A549 treated with Mapracorat at 1 μM for 4 hours (cell line): Measurements from ENCODE around the gene PGF. TPM values are rescaled to one million over a fixed set of nuclear protein-coding genes. Genes with fewer than 3 reads are reported as not detected.

ENCODE experiments used
- total RNA-seq: library from RNA; stranded (reverse); fragments of 200-300 nt; extraction: Qiagen RNA extraction; gene quantifications from 5 replicates; pipeline ENCODE4 v1.2.3, GENCODE V29; 2022

The PGF gene
- 3.1 to 4.5 TPM (median 4.1 TPM) in 5 replicates for total RNA-seq

DNA sequence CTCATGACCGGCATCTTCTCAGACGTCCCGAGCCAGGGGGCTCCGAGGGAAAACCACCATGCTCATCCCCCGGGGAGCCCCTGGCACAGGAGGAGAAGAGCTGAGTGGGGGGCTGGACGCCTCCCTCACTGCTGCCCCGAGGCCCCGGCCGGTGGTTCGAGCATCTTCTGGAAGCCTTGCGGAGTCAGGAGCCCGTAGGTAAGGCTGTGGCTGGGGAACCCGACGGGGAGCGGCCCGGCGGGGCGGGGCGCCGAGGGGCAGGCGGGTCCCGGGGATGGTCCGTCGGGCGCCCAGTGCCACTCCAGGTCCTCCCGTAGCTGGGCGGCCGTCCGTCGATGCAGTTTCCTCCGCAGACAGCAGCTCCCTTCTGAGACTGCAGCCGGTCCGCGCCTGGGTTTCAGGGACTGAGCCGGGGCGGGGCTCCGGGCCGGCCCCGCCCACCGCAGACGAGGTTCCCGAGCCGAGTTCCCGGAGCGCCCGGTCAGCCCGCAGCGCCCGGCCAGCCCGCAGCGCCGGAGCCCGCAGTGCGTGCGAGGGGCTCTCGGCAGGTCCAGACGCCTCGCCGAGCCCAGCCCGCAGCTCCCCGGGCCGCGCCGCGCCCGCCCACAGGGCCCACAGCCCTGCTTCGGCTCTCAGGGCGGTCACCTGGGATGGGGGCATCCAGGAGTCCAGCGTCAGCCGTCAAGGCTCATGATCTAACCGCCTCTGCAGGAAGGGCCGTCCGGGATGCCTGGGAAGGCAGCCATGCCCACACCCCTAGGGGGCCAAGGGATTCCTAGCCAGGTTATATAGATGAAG is at the start of gene PGF:
TSS of gene PGF (minus strand) at position 369 of the 798 bp plus-strand sequence. CDS start at position 14, 355 bp downstream.

DNA sequence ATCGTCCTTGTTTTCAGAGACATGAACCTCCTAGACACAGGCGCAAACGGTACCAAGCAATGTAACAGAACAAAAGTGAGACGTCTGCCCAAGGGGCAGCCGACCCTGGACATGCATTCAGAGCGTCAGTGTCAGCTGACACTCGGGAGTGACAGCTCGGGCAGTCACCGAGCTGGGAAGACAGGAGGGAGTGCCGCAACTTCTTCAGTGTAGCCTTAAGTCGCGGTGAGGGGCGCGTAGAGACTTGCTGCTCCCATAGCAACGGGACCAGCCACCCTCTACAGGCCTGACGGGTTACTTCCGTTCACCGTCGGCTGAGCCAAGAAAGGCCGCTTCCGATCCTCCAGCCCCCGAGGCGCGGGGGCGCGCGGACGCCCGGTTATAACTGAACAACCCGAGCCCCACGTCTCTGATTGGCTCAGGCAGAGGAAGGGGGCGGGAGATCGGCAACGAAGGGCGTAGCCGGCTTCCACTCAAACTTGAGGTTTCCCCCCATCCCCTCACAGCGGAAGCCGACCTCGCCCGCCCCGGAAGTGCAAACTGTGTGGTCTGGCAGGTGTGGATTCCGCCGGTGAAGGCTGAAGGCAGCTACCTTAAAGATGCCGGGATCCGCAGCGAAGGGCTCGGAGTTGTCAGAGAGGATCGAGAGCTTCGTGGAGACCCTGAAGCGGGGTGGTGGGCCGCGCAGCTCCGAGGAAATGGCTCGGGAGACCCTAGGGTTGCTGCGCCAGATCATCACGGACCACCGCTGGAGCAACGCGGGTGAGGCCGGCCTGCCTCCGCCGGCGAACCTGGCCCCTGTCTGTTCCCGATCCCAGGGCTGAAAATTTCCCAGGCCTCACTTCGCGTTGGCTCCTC is 47.2 kb upstream of the PGF start, which contains the start of gene EIF2B2:
TSS of gene EIF2B2 (plus strand) at position 530 of the 858 bp plus-strand sequence. CDS start at position 600, 70 bp downstream.

DNA sequence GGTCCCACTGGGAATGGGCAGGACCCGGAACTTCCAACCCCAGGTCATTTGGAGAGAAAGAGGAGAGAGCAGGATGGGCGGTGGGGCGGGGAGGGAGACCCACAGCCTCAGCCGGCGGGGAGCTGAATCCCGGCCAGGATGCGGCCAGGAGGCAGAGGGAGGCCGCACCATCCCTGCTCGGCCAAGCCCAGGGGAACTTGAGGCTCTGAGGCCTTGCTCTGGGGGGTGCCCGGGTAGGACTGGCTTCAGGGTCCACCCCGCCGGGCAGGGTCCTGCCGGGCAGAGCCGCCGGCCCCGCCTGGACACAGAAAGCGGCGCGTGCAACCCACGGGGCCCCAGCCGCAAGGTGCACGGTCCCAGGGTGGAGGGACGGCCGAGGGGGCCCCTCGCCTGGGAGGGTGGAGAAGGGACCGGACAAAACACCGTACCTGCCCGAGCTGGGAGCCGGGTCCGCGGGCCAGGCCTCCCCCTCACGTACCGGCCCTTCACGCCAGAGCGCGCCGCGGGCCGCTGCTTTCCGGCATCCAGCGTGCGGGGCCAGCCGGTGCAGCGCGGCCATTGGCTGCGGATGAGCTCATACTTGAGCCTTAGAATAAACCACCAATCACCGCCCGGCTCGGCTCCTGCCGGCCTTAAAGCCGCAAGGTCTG is 32.5 kb downstream of the PGF start, which contains the start of gene RPS6KL1:
TSS of gene RPS6KL1 (minus strand) at position 509 of the 650 bp plus-strand sequence. CDS start 1,719 bp downstream, outside the sequence.

Other genes starting within 250 kb of the PGF start
- 22.2 to 25.9 TPM (median 24.4 TPM) in 5 replicates for gene AREL1, start 242.5 kb downstream of the PGF start, total RNA-seq
- 44.7 to 65.5 TPM (median 47.5 TPM) in 5 replicates for gene FCF1, start 242.5 kb downstream of the PGF start, total RNA-seq
- gene YLPM1, start 192.3 kb downstream of the PGF start, total RNA-seq = 32.4 to 41.1 TPM (median 35.8 TPM) in 5 replicates
- not detected in 5 replicates for gene PROX2, start 79.5 kb downstream of the PGF start, total RNA-seq
- 92.8 to 97.4 TPM (median 96.0 TPM) in 5 replicates for gene DLST, start 73.7 kb downstream of the PGF start, total RNA-seq
- gene RPS6KL1, start 32.3 kb downstream of the PGF start, total RNA-seq = 0.28 to 0.67 TPM (median 0.39 TPM) in 5 replicates
- 75.6 to 85.3 TPM (median 79.1 TPM) in 5 replicates for gene EIF2B2, start 47.3 kb upstream of the PGF start, total RNA-seq
- 16.7 to 20.4 TPM (median 18.4 TPM) in 5 replicates for gene MLH3, start 95.9 kb upstream of the PGF start, total RNA-seq
- gene ACYP1, start 108.4 kb upstream of the PGF start, total RNA-seq = 22.4 to 29.2 TPM (median 22.9 TPM) in 5 replicates
- 3.7 to 5.0 TPM (median 4.2 TPM) in 5 replicates for gene ZC2HC1C, start 114.0 kb upstream of the PGF start, total RNA-seq
- 26.7 to 35.4 TPM (median 34.2 TPM) in 5 replicates for gene NEK9, start 171.5 kb upstream of the PGF start, total RNA-seq
- gene TMED10, start 221.0 kb upstream of the PGF start, total RNA-seq = 248 to 292 TPM (median 273 TPM) in 5 replicates